HG02870 (cell line): ENCODE measurements around the gene MAP3K1.
"Not testable (repeated sequence)": the region's sequence is repeated elsewhere in the genome, so short reads cannot be mapped to it uniquely, and the experiment has no call there.

Experiments used
- ATAC-seq: cut with Tn5 transposase; IDR thresholded peaks from one replicate; pipeline ENCODE4 v1.9.1; 2021; ENCODE audit warnings: mild to moderate bottlenecking, moderate library complexity; ENCODE audit not compliant: unreplicated experiment

Gene MAP3K1

GRCh38 chr5:56814963-56815657 is at the start of gene MAP3K1:
MAP3K1 (plus strand) TSS chr5:56815549; CDS start chr5:56815574, 25 bp downstream.
- ATAC-seq, result peak; percentile 36

GRCh38 chr5:56766926-56767325 is 48.4 kb upstream of the MAP3K1 start:
- no peak for ATAC-seq

- no peak for ATAC-seq
Measured at GRCh38 chr5:56769875-56770604, 45.3 kb upstream of the MAP3K1 start.

- no peak for ATAC-seq
Measured at GRCh38 chr5:56772767-56773166, 42.6 kb upstream of the MAP3K1 start.

- no peak for ATAC-seq
Measured at GRCh38 chr5:56774957-56775356, 40.4 kb upstream of the MAP3K1 start.

GRCh38 chr5:56776212-56776846 is 39.0 kb upstream of the MAP3K1 start:
- ATAC-seq, result not testable (repeated sequence)

- no peak for ATAC-seq
Measured at GRCh38 chr5:56783261-56783660, 32.1 kb upstream of the MAP3K1 start.

GRCh38 chr5:56786346-56786745 is 29.0 kb upstream of the MAP3K1 start:
- ATAC-seq, result no peak

GRCh38 chr5:56791396-56791795 is 24.0 kb upstream of the MAP3K1 start:
- peak; percentile 100 for ATAC-seq

- no peak for ATAC-seq
Measured at GRCh38 chr5:56798521-56798920, 16.8 kb upstream of the MAP3K1 start.

GRCh38 chr5:56800186-56800585 is 15.2 kb upstream of the MAP3K1 start:
- no peak for ATAC-seq

- ATAC-seq, result no peak
Measured at GRCh38 chr5:56801256-56801655, 14.1 kb upstream of the MAP3K1 start.

GRCh38 chr5:56802205-56802604 is 13.1 kb upstream of the MAP3K1 start:
- ATAC-seq, result no peak

- no peak for ATAC-seq
Measured at GRCh38 chr5:56803025-56803424, 12.3 kb upstream of the MAP3K1 start.

GRCh38 chr5:56803894-56804293 is 11.5 kb upstream of the MAP3K1 start:
- no peak for ATAC-seq

GRCh38 chr5:56807679-56808078 is 7.7 kb upstream of the MAP3K1 start:
- ATAC-seq, result no peak

GRCh38 chr5:56808211-56808610 is 7.1 kb upstream of the MAP3K1 start:
- no peak for ATAC-seq

GRCh38 chr5:56810826-56811225 is 4.5 kb upstream of the MAP3K1 start:
- no peak for ATAC-seq

- no peak for ATAC-seq
Measured at GRCh38 chr5:56812110-56812509, 3.2 kb upstream of the MAP3K1 start.

- ATAC-seq, result no peak
Measured at GRCh38 chr5:56813302-56813701, 2.0 kb upstream of the MAP3K1 start.

- no peak for ATAC-seq
Measured at GRCh38 chr5:56814361-56814962, 887 bp upstream of the MAP3K1 start.
